ENCODE results near the gene CAND2. TPM values are rescaled to one million over a fixed set of nuclear protein-coding genes. Genes with fewer than 3 reads are reported as not detected.
A peak's percentile ranks its signal among the peaks of the same experiment; 100 is the strongest.
"Not testable (repeated sequence)": the region's sequence is repeated elsewhere in the genome, so short reads cannot be mapped to it uniquely, and the experiment has no call there.

The CAND2 gene
- total RNA-seq, 1 donor from 2014 or later = 7.2 TPM

- ATAC-seq (no peak), DNase-seq (ENCODE audit: low spot score) (no peak)
Measured at GRCh38 chr3:12828751-12829150, 32.3 kb downstream of the CAND2 start.

GRCh38 chr3:12829404-12829803, 32.9 kb downstream of the CAND2 start:
- DNase-seq (ENCODE audit: low spot score) (no peak), ATAC-seq (no peak)

GRCh38 chr3:12829886-12830784, 33.7 kb downstream of the CAND2 start:
- peak; percentile 45 for ATAC-seq
- no peak for DNase-seq (ENCODE audit: low spot score)

- no peak for ATAC-seq
- DNase-seq (ENCODE audit: low spot score) = no peak
Measured at GRCh38 chr3:12830785-12831156, 34.3 kb downstream of the CAND2 start.

- ATAC-seq = peak; percentile 24
- DNase-seq (ENCODE audit: low spot score) = no peak
Measured at GRCh38 chr3:12831301-12831866, 34.9 kb downstream of the CAND2 start.

GRCh38 chr3:12832350-12833221, 36.1 kb downstream of the CAND2 start:
- no peak for DNase-seq (ENCODE audit: low spot score)
- ATAC-seq = no peak

GRCh38 chr3:12833222-12834161, 37.0 kb downstream of the CAND2 start:
- DNase-seq (ENCODE audit: low spot score) (no peak), ATAC-seq (no peak)

GRCh38 chr3:12835052-12835665, 38.7 kb downstream of the CAND2 start:
- no peak for ATAC-seq

GRCh38 chr3:12837295-12837986, 41.0 kb downstream of the CAND2 start:
- ATAC-seq = no peak
- DNase-seq (ENCODE audit: low spot score) = no peak

More at GRCh38 chr3:12835052-12835665, 38.7 kb downstream of the CAND2 start:
- no peak for DNase-seq (ENCODE audit: low spot score)

GRCh38 chr3:12838179-12838965, 41.9 kb downstream of the CAND2 start:
- ATAC-seq (no peak), DNase-seq (ENCODE audit: low spot score) (no peak)

GRCh38 chr3:12839156-12839946, 42.9 kb downstream of the CAND2 start:
- no peak for ATAC-seq
- DNase-seq (ENCODE audit: low spot score) = no peak

GRCh38 chr3:12840148-12840547, 43.7 kb downstream of the CAND2 start:
- ATAC-seq = peak; percentile 43
- not testable (repeated sequence) for DNase-seq (ENCODE audit: low spot score)

GRCh38 chr3:12840591-12841148, 44.2 kb downstream of the CAND2 start:
- DNase-seq (ENCODE audit: low spot score) (no peak), ATAC-seq (peak; percentile 52)

GRCh38 chr3:12841149-12841969, 44.9 kb downstream of the CAND2 start, which contains the start of gene RPL32:
RPL32 (minus strand) TSS chr3:12841565; CDS start chr3:12840237, 1,328 bp downstream.
- ATAC-seq (peak; percentile 95), DNase-seq (ENCODE audit: low spot score) (peak; percentile 87)

- ATAC-seq (no peak), DNase-seq (ENCODE audit: low spot score) (no peak)
Measured at GRCh38 chr3:12841970-12842328, 45.5 kb downstream of the CAND2 start.

GRCh38 chr3:12842469-12842868, 46.0 kb downstream of the CAND2 start:
- DNase-seq (ENCODE audit: low spot score) (no peak), ATAC-seq (no peak)
